A549 (cell line): Measurements from ENCODE around the gene KCNQ1OT1. TPM values are rescaled to one million over a fixed set of nuclear protein-coding genes. Genes with fewer than 3 reads are reported as not detected.

Experiments used
- ATAC-seq, 2 experiments: fragments of 200-7000 bp in 1 of 2; fragments of >200 bp in 1 of 2; cut with Nextera tagmentation in 1 of 2; cut with Tn5 transposase in 1 of 2; 3 replicates each; pipeline versions ENCODE4 v1.8.0 to v1.9.1; 2018 to 2020; ENCODE audit warnings: mild to moderate bottlenecking in 1 of 2, moderate library complexity in 1 of 2
- CTCF ChIA-PET: fragments of 300-600 bp; sonication (Branson Sonifier 250); formaldehyde crosslinking; extraction: SDS; loops from one replicate; lab custom pipeline; 2021; ENCODE audit warnings: antibody characterized with exemption, inconsistent platforms; lab: Yijun Ruan, JAX
- POLR2A ChIA-PET: fragments of 350-600 bp; formaldehyde crosslinking; extraction: SDS; loops from one replicate; lab custom pipeline; 2021; ENCODE audit warnings: antibody characterized with exemption, inconsistent platforms; lab: Yijun Ruan, JAX
- DNase-seq, 2 experiments: peaks; one replicate each; pipeline versions ENCODE4 v3.0.0 to v3.0.0-alpha.2; 2011 to 2016; ENCODE audit warnings: low read depth in 1 of 2, low spot score in 1 of 2
- FAIRE-seq: peaks from 2 replicates; lab custom pipeline; 2011; peaks lifted over from hg19 to GRCh38; lab: Jason Lieb, UNC
- H3K27ac ChIP-seq, 2 experiments: fragments of >200 bp; sonication (Bioruptor Twin); formaldehyde crosslinking; 3 replicates each; pipeline ENCODE4 v1.5.1; 2016 to 2017
- H3K4me1 ChIP-seq: fragments of >200 bp; sonication (Bioruptor Twin); formaldehyde crosslinking; 3 replicates; pipeline ENCODE4 v1.6.1; 2016
- H3K4me2 ChIP-seq: fragments of >200 bp; sonication (Bioruptor Twin); formaldehyde crosslinking; 3 replicates; pipeline ENCODE4 v1.6.1; 2016
- H3K4me3 ChIP-seq: fragments of >200 bp; sonication (Bioruptor Twin); formaldehyde crosslinking; 3 replicates; pipeline ENCODE4 v1.5.1; 2016
- H3K9me3 ChIP-seq: fragments of >200 bp; sonication (Bioruptor Twin); formaldehyde crosslinking; 3 replicates; pipeline ENCODE4 v1.6.1; 2016
- BHLHE40 ChIP-seq: IDR thresholded peaks from 2 replicates; pipeline ENCODE4 v1.6.1; 2012; ENCODE audit warnings: low read depth, low read length, inconsistent platforms
- CBX8 ChIP-seq: fragments of 200-600 bp; sonication (generic); IDR thresholded peaks from 2 replicates; pipeline ENCODE4 v1.6.1; 2016
- CEBPB ChIP-seq, 2 experiments: fragments of >200 bp in 1 of 2; sonication (Bioruptor Twin) in 1 of 2; formaldehyde crosslinking in 1 of 2; IDR thresholded peaks; 2 replicates each; pipeline ENCODE4 v1.6.1; 2012 to 2016
- CHD2 ChIP-seq: fragments of 150-350 bp; IDR thresholded peaks from 2 replicates; pipeline ENCODE4 v1.6.1; 2014; ENCODE audit warnings: low read length; ENCODE audit not compliant: partially characterized antibody
- FOSL2 ChIP-seq, 2 experiments: fragments of 450-650 bp in 1 of 2; fragments of >200 bp in 1 of 2; sonication (Bioruptor Twin) in 1 of 2; formaldehyde crosslinking; IDR thresholded peaks; 2 replicates each; pipeline versions ENCODE4 v1.5.0 to v1.6.1; 2016 to 2020; ENCODE audit warnings: mild to moderate bottlenecking in 1 of 2, moderate library complexity in 1 of 2
- FOXS1 ChIP-seq: fragments of 250-450 bp; sonication (Bioruptor Pico); IDR thresholded peaks from 2 replicates; pipeline ENCODE4 v1.5.0; 2020; ENCODE audit warnings: mild to moderate bottlenecking, moderate library complexity
- KDM1A ChIP-seq: fragments of 200-600 bp; sonication (generic); IDR thresholded peaks from 2 replicates; pipeline ENCODE4 v1.6.1; 2016; ENCODE audit warnings: low read depth, mild to moderate bottlenecking
- KDM5A ChIP-seq: fragments of 200-600 bp; sonication (generic); IDR thresholded peaks from 2 replicates; pipeline ENCODE4 v1.6.1; 2016; ENCODE audit warnings: antibody characterized with exemption, mild to moderate bottlenecking
- MAZ ChIP-seq: fragments of 150-350 bp; IDR thresholded peaks from 2 replicates; pipeline ENCODE4 v1.6.1; 2014; ENCODE audit warnings: antibody characterized with exemption, low read depth, low read length, borderline replicate concordance
- MYC ChIP-seq: IDR thresholded peaks from 2 replicates; pipeline ENCODE4 v1.6.1; 2012; ENCODE audit warnings: mild to moderate bottlenecking, inconsistent platforms, low read length, improper control_type of control experiment, borderline replicate concordance
- POLR2AphosphoS2 ChIP-seq: conservative IDR thresholded peaks from 2 replicates; pipeline ENCODE4 v1.6.1; 2012; ENCODE audit warnings: low read length, improper control_type of control experiment, inconsistent platforms
- RAD21 ChIP-seq, 2 experiments: fragments of >200 bp in 1 of 2; sonication (Bioruptor Twin) in 1 of 2; formaldehyde crosslinking in 1 of 2; IDR thresholded peaks in 1 of 2; conservative IDR thresholded peaks in 1 of 2; 2 replicates in 1 of 2; 3 replicates in 1 of 2; pipeline ENCODE4 v1.6.1; 2012 to 2018; ENCODE audit warnings: inconsistent platforms in 1 of 2
- RARB ChIP-seq: fragments of 250-450 bp; sonication (Bioruptor Pico); IDR thresholded peaks from 2 replicates; pipeline ENCODE4 v1.8.0; 2021; ENCODE audit warnings: mild to moderate bottlenecking, moderate library complexity
- REST ChIP-seq: fragments of 200-600 bp; sonication (generic); IDR thresholded peaks from 2 replicates; pipeline ENCODE4 v1.6.1; 2016; ENCODE audit warnings: antibody characterized with exemption, mild to moderate bottlenecking, moderate library complexity
- RNF2 ChIP-seq: fragments of 200-600 bp; sonication (generic); IDR thresholded peaks from 2 replicates; pipeline ENCODE4 v1.6.1; 2016; ENCODE audit warnings: low read depth, mild to moderate bottlenecking, antibody characterized with exemption, moderate library complexity, borderline replicate concordance
- SREBF2 ChIP-seq: fragments of 450-650 bp; IDR thresholded peaks from 2 replicates; pipeline ENCODE4 v1.6.1; 2014; ENCODE audit warnings: mild to moderate bottlenecking, moderate library complexity
- TFCP2L1 ChIP-seq: fragments of 250-450 bp; sonication (Bioruptor Pico); IDR thresholded peaks from 2 replicates; pipeline ENCODE4 v1.5.0; 2021; ENCODE audit warnings: mild to moderate bottlenecking
- TP53 ChIP-seq: fragments of 250-450 bp; sonication (Bioruptor Pico); IDR thresholded peaks from 2 replicates; pipeline ENCODE4 v1.5.0; 2021; ENCODE audit warnings: mild to moderate bottlenecking, moderate library complexity
- ZSCAN20 ChIP-seq: fragments of 250-450 bp; sonication (Bioruptor Pico); IDR thresholded peaks from 2 replicates; pipeline ENCODE4 v1.8.0; 2022; ENCODE audit warnings: mild to moderate bottlenecking, moderate library complexity
- WGBS: methylation state at CpG from one replicate; pipeline ENCODE4 v1.1.6; 2017; ENCODE audit errors: missing lambda C conversion rate; 5-methylcytosine and 5-hydroxymethylcytosine counted together
- polyA plus RNA-seq, 4 experiments: library from polyadenylated mRNA; depleted of rRNA in 3 of 4; stranded (reverse); fragments of >200 nt; fragmentation: RNase III in 1 of 4; extraction: RNeasy Plus Mini Kit Qiagen cat#74134 plus additional on column Dnase treatment in 1 of 4; gene quantifications; 2 replicates in 3 of 4; 3 replicates in 1 of 4; pipeline ENCODE4 v1.2.3, GENCODE V29; 2011 to 2017
- TF ChIP-seq, protein P1 (sequence below): IDR thresholded peaks from 2 replicates; pipeline ENCODE4 v1.6.1; 2012

Gene KCNQ1OT1
- polyA plus RNA-seq, 2 of the 4 experiments (the other 2 are of a cell fraction) = 0.03 to 0.13 TPM

DNA sequence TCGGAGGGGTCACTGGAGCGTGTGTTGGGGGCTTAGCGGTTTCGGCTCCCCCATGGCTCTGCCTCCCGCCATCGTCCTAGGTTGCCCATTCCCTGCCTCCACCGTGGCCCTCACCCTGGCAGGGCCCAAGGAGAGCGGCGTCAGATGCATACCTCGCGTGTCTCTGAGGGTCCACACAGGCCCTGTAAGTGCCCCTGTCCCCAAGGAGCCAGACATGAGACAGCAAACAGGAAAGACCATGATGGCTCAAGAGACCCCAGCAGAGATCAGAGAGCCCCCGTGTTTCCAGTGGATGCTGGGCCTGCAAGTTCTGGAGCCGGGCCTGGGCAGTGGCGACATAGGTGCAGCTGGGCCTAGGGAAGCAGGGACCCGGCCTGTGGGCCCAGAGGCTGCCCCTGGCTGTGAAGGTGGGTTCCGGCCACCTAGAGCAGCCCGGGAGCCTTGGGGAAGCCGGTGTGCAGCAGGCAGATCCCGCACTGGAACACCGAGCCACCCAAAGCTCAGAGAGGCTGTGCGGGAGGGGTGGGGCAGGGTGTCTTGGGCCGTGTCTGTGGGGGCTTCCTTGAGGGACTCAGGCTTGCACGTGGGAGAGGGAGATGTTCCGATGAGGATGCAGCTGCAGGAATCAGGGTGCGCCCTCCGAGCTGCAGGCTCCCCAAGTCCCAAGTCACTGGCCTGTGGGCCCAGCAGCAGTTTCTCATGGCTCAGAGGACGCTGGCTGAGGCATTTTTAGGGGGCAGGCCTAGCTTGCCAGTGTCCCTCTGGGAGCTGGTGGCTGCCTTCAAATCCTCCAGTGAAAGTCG is 126.4 kb downstream of the KCNQ1OT1 start:
- Histone ChIP-seq H3K4me2 (no peak overlapping the region), H3K9me3 (no peaks in the 10 kb centered on the region), H3K27ac (no peak overlapping the region), H3K4me3 (no peak overlapping the region), H3K4me1 (no peaks in the 10 kb centered on the region)
- FAIRE-seq (no peak), ATAC-seq (no peak), DNase-seq (no peak)
- POLR2A ChIA-PET = no interaction called here
- TF ChIP-seq SREBF2 = no peak
- TF ChIP-seq REST = no peak
- no peak for TF ChIP-seq RNF2
- TF ChIP-seq FOSL2 (IDR thresholded peaks at IDR 0.05) = no peak
- TF ChIP-seq FOSL2 (CRISPR knock-in tag; IDR thresholded peaks at IDR 0.05) = no peak
- TF ChIP-seq CHD2 = no peak
- TF ChIP-seq FOXS1 (CRISPR knock-in tag) = no peak
- no peak for TF ChIP-seq MAZ
- no peak for TF ChIP-seq TFCP2L1 (CRISPR knock-in tag)
- no peak for TF ChIP-seq RAD21 (conservative IDR thresholded peaks at IDR 0.05 in 1 of 2, IDR thresholded peaks at IDR 0.05 in 1 of 2)
- TF ChIP-seq CBX8 = no peak
- CTCF ChIA-PET = interaction anchor here (2.5 kb wide), 1 partner anchor 40 kb away, joined by 8 read pairs; no protein-coding TSS in a partner anchor
- WGBS = 82% methylated on average over 20 of the region's 28 CpGs

DNA sequence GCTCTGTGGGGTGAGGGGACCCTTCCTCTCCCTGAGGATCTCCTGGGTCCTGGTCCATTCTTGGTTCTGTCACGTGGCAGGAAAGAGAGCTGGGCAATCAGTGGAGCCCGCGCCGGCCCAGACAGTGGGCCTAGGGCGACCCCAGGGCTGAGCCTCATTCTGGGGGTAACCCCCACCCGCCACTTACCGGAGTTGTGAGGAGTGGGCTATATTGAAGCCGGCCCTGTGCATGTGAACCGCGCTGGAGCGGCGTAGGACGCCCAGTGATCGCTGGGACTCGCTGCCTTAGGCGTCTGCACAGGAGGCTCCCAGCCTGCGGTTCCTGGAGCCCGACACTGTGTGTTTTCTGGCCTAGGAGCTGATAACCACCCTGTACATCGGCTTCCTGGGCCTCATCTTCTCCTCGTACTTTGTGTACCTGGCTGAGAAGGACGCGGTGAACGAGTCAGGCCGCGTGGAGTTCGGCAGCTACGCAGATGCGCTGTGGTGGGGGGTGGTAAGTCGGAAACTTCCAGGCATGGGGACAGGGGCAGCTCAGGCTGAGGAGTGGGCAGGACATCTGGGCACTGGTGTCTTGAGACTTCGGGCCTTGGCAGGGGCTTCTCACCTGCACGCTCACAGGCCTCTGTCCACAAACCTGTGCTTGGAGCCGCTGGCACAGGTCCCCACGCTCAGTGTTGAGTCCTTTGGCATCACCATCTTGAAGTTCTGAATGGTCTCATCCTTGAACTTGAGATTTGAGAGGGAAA is 127.1 kb downstream of the KCNQ1OT1 start:
- 72% methylated on average over 26 of the region's 33 CpGs for WGBS
- ChIA-PET POLR2A (no interaction called here), CTCF (interaction anchor here (1.3 kb wide), 1 partner anchor 315 kb away, joined by 3 read pairs; no protein-coding TSS in a partner anchor)
- ATAC-seq = no peak
- H3K9me3 ChIP-seq = no peaks in the 10 kb centered on the region
- TF ChIP-seq TP53 (CRISPR knock-in tag) = no peak
- no peak for TF ChIP-seq KDM5A
- TF ChIP-seq SREBF2 = no peak
- TF ChIP-seq KDM1A = no peak
- TF ChIP-seq CHD2 = no peak
- no peak overlapping the region for H3K4me2 ChIP-seq
- no peak for FAIRE-seq
- DNase-seq = no peak
- no peak overlapping the region for H3K27ac ChIP-seq
- H3K4me1 ChIP-seq = no peaks in the 10 kb centered on the region
- H3K4me3 ChIP-seq = no peak overlapping the region

GRCh38 chr11:2571598-2572281 is 128.1 kb downstream of the KCNQ1OT1 start:
- ChIA-PET CTCF (interaction anchor here (0.7 to 1.3 kb wide), 2 partner anchors 14 to 316 kb away, joined by 3 read pairs; no protein-coding TSS in a partner anchor), POLR2A (no interaction called here)
- Histone ChIP-seq H3K4me2 (no peak overlapping the region), H3K4me3 (no peak overlapping the region), H3K4me1 (no peaks in the 10 kb centered on the region), H3K27ac (no peak overlapping the region), H3K9me3 (no peaks in the 10 kb centered on the region)
- no peak for DNase-seq
- no peak for ATAC-seq
- WGBS = 85% methylated on average over 19 of the region's 23 CpGs
- no peak for FAIRE-seq
- TF ChIP-seq CHD2 = no peak
- TF ChIP-seq BHLHE40 = no peak
- TF ChIP-seq KDM1A = no peak
- no peak for TF ChIP-seq FOSL2 (IDR thresholded peaks at IDR 0.05)
- no peak for TF ChIP-seq FOSL2 (CRISPR knock-in tag; IDR thresholded peaks at IDR 0.05)
- TF ChIP-seq FOXS1 (CRISPR knock-in tag) = no peak
- no peak for TF ChIP-seq TP53 (CRISPR knock-in tag)
- TF ChIP-seq MYC = no peak
- TF ChIP-seq, protein P1, sequence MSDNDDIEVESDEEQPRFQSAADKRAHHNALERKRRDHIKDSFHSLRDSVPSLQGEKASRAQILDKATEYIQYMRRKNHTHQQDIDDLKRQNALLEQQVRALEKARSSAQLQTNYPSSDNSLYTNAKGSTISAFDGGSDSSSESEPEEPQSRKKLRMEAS = no peak
- no peak for TF ChIP-seq ZSCAN20
- no peak for TF ChIP-seq MAZ
- TF ChIP-seq KDM5A = no peak
- no peak for TF ChIP-seq SREBF2
- TF ChIP-seq POLR2AphosphoS2 = no peak
- TF ChIP-seq REST = no peak
- no peak for TF ChIP-seq RARB (CRISPR knock-in tag)
- TF ChIP-seq CEBPB (IDR thresholded peaks at IDR 0.05) = no peak
